A549 (cell line): ENCODE measurements around the gene RAB11FIP4. TPM values are rescaled to one million over a fixed set of nuclear protein-coding genes. Genes with fewer than 3 reads are reported as not detected.

Experiments used
- ATAC-seq, 2 experiments: fragments of 200-7000 bp in 1 of 2; fragments of >200 bp in 1 of 2; cut with Nextera tagmentation in 1 of 2; cut with Tn5 transposase in 1 of 2; 3 replicates each; pipeline versions ENCODE4 v1.8.0 to v1.9.1; 2018 to 2020; ENCODE audit warnings: mild to moderate bottlenecking in 1 of 2, moderate library complexity in 1 of 2
- CTCF ChIA-PET: fragments of 300-600 bp; sonication (Branson Sonifier 250); formaldehyde crosslinking; extraction: SDS; loops from one replicate; lab custom pipeline; 2021; ENCODE audit warnings: antibody characterized with exemption, inconsistent platforms; lab: Yijun Ruan, JAX
- POLR2A ChIA-PET: fragments of 350-600 bp; formaldehyde crosslinking; extraction: SDS; loops from one replicate; lab custom pipeline; 2021; ENCODE audit warnings: antibody characterized with exemption, inconsistent platforms; lab: Yijun Ruan, JAX
- DNase-seq, 2 experiments: peaks; one replicate each; pipeline versions ENCODE4 v3.0.0 to v3.0.0-alpha.2; 2011 to 2016; ENCODE audit warnings: low read depth in 1 of 2, low spot score in 1 of 2
- FAIRE-seq: peaks from 2 replicates; lab custom pipeline; 2011; peaks lifted over from hg19 to GRCh38; lab: Jason Lieb, UNC
- H3K27ac ChIP-seq, 2 experiments: fragments of >200 bp; sonication (Bioruptor Twin); formaldehyde crosslinking; 3 replicates each; pipeline ENCODE4 v1.5.1; 2016 to 2017
- H3K4me1 ChIP-seq: fragments of >200 bp; sonication (Bioruptor Twin); formaldehyde crosslinking; 3 replicates; pipeline ENCODE4 v1.6.1; 2016
- H3K4me2 ChIP-seq: fragments of >200 bp; sonication (Bioruptor Twin); formaldehyde crosslinking; 3 replicates; pipeline ENCODE4 v1.6.1; 2016
- H3K4me3 ChIP-seq: fragments of >200 bp; sonication (Bioruptor Twin); formaldehyde crosslinking; 3 replicates; pipeline ENCODE4 v1.5.1; 2016
- H3K9me3 ChIP-seq: fragments of >200 bp; sonication (Bioruptor Twin); formaldehyde crosslinking; 3 replicates; pipeline ENCODE4 v1.6.1; 2016
- ATOH8 ChIP-seq: fragments of 250-450 bp; sonication (Bioruptor Pico); IDR thresholded peaks from 2 replicates; pipeline ENCODE4 v1.5.0; 2020; ENCODE audit warnings: low read depth, mild to moderate bottlenecking, moderate library complexity
- BHLHE40 ChIP-seq: IDR thresholded peaks from 2 replicates; pipeline ENCODE4 v1.6.1; 2012; ENCODE audit warnings: low read depth, low read length, inconsistent platforms
- EHF ChIP-seq: fragments of 250-450 bp; sonication (Bioruptor Pico); IDR thresholded peaks from 2 replicates; pipeline ENCODE4 v1.5.0; 2020; ENCODE audit warnings: mild to moderate bottlenecking
- ELK1 ChIP-seq: fragments of 150-350 bp; IDR thresholded peaks from 2 replicates; pipeline ENCODE4 v1.6.1; 2014; ENCODE audit warnings: low read depth, mild to moderate bottlenecking, low read length
- GATA3 ChIP-seq: IDR thresholded peaks from 2 replicates; pipeline ENCODE4 v1.6.1; 2012; ENCODE audit warnings: borderline replicate concordance
- HOXA7 ChIP-seq: fragments of 250-450 bp; sonication (Bioruptor Pico); IDR thresholded peaks from 2 replicates; pipeline ENCODE4 v1.5.0; 2020; ENCODE audit warnings: mild to moderate bottlenecking, moderate library complexity
- HOXB13 ChIP-seq: fragments of 250-450 bp; sonication (Bioruptor Pico); IDR thresholded peaks from 2 replicates; pipeline ENCODE4 v1.5.0; 2020; ENCODE audit warnings: low read depth, mild to moderate bottlenecking, moderate library complexity
- KDM5A ChIP-seq: fragments of 200-600 bp; sonication (generic); IDR thresholded peaks from 2 replicates; pipeline ENCODE4 v1.6.1; 2016; ENCODE audit warnings: antibody characterized with exemption, mild to moderate bottlenecking
- MAFK ChIP-seq: fragments of 450-650 bp; IDR thresholded peaks from 2 replicates; pipeline ENCODE4 v1.6.1; 2014; ENCODE audit not compliant: partially characterized antibody
- MAX ChIP-seq: IDR thresholded peaks from 2 replicates; pipeline ENCODE4 v1.6.1; 2012
- MYC ChIP-seq: IDR thresholded peaks from 2 replicates; pipeline ENCODE4 v1.6.1; 2012; ENCODE audit warnings: mild to moderate bottlenecking, inconsistent platforms, low read length, improper control_type of control experiment, borderline replicate concordance
- POLR2AphosphoS2 ChIP-seq: conservative IDR thresholded peaks from 2 replicates; pipeline ENCODE4 v1.6.1; 2012; ENCODE audit warnings: low read length, improper control_type of control experiment, inconsistent platforms
- TFCP2L1 ChIP-seq: fragments of 250-450 bp; sonication (Bioruptor Pico); IDR thresholded peaks from 2 replicates; pipeline ENCODE4 v1.5.0; 2021; ENCODE audit warnings: mild to moderate bottlenecking
- TP53 ChIP-seq: fragments of 250-450 bp; sonication (Bioruptor Pico); IDR thresholded peaks from 2 replicates; pipeline ENCODE4 v1.5.0; 2021; ENCODE audit warnings: mild to moderate bottlenecking, moderate library complexity
- ZC3H11A ChIP-seq: fragments of 450-650 bp; IDR thresholded peaks from 2 replicates; pipeline ENCODE4 v1.6.1; 2014; ENCODE audit warnings: antibody characterized with exemption, mild to moderate bottlenecking
- ZSCAN20 ChIP-seq: fragments of 250-450 bp; sonication (Bioruptor Pico); IDR thresholded peaks from 2 replicates; pipeline ENCODE4 v1.8.0; 2022; ENCODE audit warnings: mild to moderate bottlenecking, moderate library complexity
- whole genome bisulfite sequencing: methylation state at CpG from one replicate; pipeline ENCODE4 v1.1.6; 2017; ENCODE audit errors: missing lambda C conversion rate; 5-methylcytosine and 5-hydroxymethylcytosine counted together
- polyA plus RNA-seq, 4 experiments: library from polyadenylated mRNA; depleted of rRNA in 3 of 4; stranded (reverse); fragments of >200 nt; fragmentation: RNase III in 1 of 4; extraction: RNeasy Plus Mini Kit Qiagen cat#74134 plus additional on column Dnase treatment in 1 of 4; gene quantifications; 2 replicates in 3 of 4; 3 replicates in 1 of 4; pipeline ENCODE4 v1.2.3, GENCODE V29; 2011 to 2017
- TF ChIP-seq, protein P1 (sequence below): fragments of >200 bp; sonication (Bioruptor Twin); formaldehyde crosslinking; IDR thresholded peaks from 3 replicates; pipeline ENCODE4 v1.5.1; 2016
- TF ChIP-seq, protein P2 (sequence below): fragments of 250-450 bp; sonication (Bioruptor Pico); IDR thresholded peaks from 2 replicates; pipeline ENCODE4 v1.5.0; 2021; ENCODE audit warnings: mild to moderate bottlenecking, moderate library complexity, borderline replicate concordance
- TF ChIP-seq, protein P3 (sequence below): IDR thresholded peaks from 2 replicates; pipeline ENCODE4 v1.6.1; 2012
- TF ChIP-seq, protein P4 (sequence below): IDR thresholded peaks from 2 replicates; pipeline ENCODE4 v1.6.1; 2012; ENCODE audit warnings: low read depth, borderline replicate concordance

RAB11FIP4 gene
- polyA plus RNA-seq, 2 of the 4 experiments (the other 2 are of a cell fraction): 1.9 to 3.5 TPM

DNA sequence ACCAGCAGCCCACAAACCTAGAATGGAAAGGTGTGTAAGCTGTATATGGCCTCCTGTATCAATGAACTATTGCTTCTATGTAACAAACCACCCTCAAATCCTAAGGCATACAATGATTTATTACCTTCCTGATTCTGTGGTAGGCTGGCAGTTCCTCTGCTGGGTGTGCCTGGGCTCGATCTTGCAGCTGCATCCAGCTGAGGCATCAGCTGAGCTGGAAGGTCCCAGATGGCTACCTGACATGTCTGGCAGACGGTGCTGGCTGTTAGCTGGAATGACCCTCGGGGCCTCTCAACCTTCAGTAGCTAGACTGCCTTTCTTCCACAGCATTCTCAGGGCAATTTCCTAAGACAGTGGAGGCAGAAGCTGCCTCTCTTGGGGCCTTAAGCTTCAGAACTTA, 152.7 kb downstream of the RAB11FIP4 start:
- FAIRE-seq: no peak
- H3K4me2 ChIP-seq: no peak overlapping the region
- H3K4me3 ChIP-seq: no peak overlapping the region
- WGBS: 65% methylated on average over 3 of the region's 3 CpGs
- no peaks in the 10 kb centered on the region for H3K9me3 ChIP-seq
- no peak for ATAC-seq
- POLR2A ChIA-PET: no interaction called here
- CTCF ChIA-PET: interaction anchor here (4.8 to 9.7 kb wide), 3 partner anchors 16 to 298 kb away, joined by 24 to 127 read pairs (median 47); no protein-coding TSS in a partner anchor
- TF ChIP-seq ZSCAN20 (CRISPR knock-in tag) (no peak), POLR2AphosphoS2 (no peak), MYC (no peak), HOXB13 (CRISPR knock-in tag) (no peak), TP53 (no peak), ZC3H11A (no peak), KDM5A (no peak), ELK1 (no peak), BHLHE40 (no peak), MAFK (no peak), TFCP2L1 (CRISPR knock-in tag) (no peak), HOXA7 (CRISPR knock-in tag) (no peak), ATOH8 (no peak), MAX (no peak), EHF (CRISPR knock-in tag) (no peak)
- TF ChIP-seq, protein P1, sequence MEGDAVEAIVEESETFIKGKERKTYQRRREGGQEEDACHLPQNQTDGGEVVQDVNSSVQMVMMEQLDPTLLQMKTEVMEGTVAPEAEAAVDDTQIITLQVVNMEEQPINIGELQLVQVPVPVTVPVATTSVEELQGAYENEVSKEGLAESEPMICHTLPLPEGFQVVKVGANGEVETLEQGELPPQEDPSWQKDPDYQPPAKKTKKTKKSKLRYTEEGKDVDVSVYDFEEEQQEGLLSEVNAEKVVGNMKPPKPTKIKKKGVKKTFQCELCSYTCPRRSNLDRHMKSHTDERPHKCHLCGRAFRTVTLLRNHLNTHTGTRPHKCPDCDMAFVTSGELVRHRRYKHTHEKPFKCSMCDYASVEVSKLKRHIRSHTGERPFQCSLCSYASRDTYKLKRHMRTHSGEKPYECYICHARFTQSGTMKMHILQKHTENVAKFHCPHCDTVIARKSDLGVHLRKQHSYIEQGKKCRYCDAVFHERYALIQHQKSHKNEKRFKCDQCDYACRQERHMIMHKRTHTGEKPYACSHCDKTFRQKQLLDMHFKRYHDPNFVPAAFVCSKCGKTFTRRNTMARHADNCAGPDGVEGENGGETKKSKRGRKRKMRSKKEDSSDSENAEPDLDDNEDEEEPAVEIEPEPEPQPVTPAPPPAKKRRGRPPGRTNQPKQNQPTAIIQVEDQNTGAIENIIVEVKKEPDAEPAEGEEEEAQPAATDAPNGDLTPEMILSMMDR: no peak
- TF ChIP-seq, protein P2, sequence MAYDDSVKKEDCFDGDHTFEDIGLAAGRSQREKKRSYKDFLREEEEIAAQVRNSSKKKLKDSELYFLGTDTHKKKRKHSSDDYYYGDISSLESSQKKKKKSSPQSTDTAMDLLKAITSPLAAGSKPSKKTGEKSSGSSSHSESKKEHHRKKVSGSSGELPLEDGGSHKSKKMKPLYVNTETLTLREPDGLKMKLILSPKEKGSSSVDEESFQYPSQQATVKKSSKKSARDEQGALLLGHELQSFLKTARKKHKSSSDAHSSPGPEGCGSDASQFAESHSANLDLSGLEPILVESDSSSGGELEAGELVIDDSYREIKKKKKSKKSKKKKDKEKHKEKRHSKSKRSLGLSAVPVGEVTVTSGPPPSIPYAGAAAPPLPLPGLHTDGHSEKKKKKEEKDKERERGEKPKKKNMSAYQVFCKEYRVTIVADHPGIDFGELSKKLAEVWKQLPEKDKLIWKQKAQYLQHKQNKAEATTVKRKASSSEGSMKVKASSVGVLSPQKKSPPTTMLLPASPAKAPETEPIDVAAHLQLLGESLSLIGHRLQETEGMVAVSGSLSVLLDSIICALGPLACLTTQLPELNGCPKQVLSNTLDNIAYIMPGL (CRISPR knock-in tag): no peak
- TF ChIP-seq, protein P3, sequence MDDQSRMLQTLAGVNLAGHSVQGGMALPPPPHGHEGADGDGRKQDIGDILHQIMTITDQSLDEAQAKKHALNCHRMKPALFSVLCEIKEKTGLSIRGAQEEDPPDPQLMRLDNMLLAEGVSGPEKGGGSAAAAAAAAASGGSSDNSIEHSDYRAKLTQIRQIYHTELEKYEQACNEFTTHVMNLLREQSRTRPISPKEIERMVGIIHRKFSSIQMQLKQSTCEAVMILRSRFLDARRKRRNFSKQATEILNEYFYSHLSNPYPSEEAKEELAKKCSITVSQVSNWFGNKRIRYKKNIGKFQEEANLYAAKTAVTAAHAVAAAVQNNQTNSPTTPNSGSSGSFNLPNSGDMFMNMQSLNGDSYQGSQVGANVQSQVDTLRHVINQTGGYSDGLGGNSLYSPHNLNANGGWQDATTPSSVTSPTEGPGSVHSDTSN: no peak
- TF ChIP-seq, protein P4, sequence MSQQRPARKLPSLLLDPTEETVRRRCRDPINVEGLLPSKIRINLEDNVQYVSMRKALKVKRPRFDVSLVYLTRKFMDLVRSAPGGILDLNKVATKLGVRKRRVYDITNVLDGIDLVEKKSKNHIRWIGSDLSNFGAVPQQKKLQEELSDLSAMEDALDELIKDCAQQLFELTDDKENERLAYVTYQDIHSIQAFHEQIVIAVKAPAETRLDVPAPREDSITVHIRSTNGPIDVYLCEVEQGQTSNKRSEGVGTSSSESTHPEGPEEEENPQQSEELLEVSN: no peak
- no peak for DNase-seq
- H3K27ac ChIP-seq: no peak overlapping the region
- H3K4me1 ChIP-seq: peaks cover 7% of the 10 kb centered on the region

GRCh38 chr17:31546650-31547049, 155.2 kb downstream of the RAB11FIP4 start:
- WGBS: 70% methylated on average over 4 of the region's 4 CpGs
- no peak for ATAC-seq
- Histone ChIP-seq H3K9me3 (no peaks in the 10 kb centered on the region), H3K4me3 (no peak overlapping the region), H3K27ac (no peak overlapping the region), H3K4me1 (peaks cover 7% of the 10 kb centered on the region), H3K4me2 (no peak overlapping the region)
- no peak for FAIRE-seq
- POLR2A ChIA-PET: no interaction called here
- no peak for DNase-seq
- TF ChIP-seq GATA3: no peak
- no peak for TF ChIP-seq MAX
- CTCF ChIA-PET: interaction anchor here (1.1 to 3.0 kb wide), 2 partner anchors 12 to 21 kb away, joined by 3 to 12 read pairs; no protein-coding TSS in a partner anchor
